Left cardiac atrium (tissue), 4 donors: Measurements from ENCODE around the gene MTF2. TPM values are rescaled to one million over a fixed set of nuclear protein-coding genes. Genes with fewer than 3 reads are reported as not detected.
"Not testable (repeated sequence)": the region's sequence is repeated elsewhere in the genome, so short reads cannot be mapped to it uniquely, and the experiment has no call there.

Experiments
- ATAC-seq, 2 donors: fragments of 200-7000 bp; cut with Tn5 transposase; one replicate each; pipeline ENCODE4 v1.9.1; 2020; ENCODE audit warnings: mild to moderate bottlenecking in 2 of 2, moderate library complexity in 2 of 2
- DNase-seq: peaks from one replicate; pipeline ENCODE4 v3.0.0-alpha.2; 2020
- intact Hi-C, 2 donors: fragments of 100-400 bp; cut with DNase I; formaldehyde crosslinking; loops; one replicate each; pipeline versions ENCODE4 v1.14.1 to v1.15.1; 2022 to 2023
- long read RNA-seq: library from polyadenylated mRNA; unstranded; transcript quantifications from one replicate; pipeline ENCODE4 v2.0.0, GENCODE V29; 2021
- total RNA-seq, 2 donors: library from RNA; stranded (reverse); fragmentation: NEBNext Ultra II Directional; extraction: Animal tissue kit (Norgen Biotek cat#: 25700); gene quantifications; one replicate each; pipeline ENCODE4 v1.2.1, GENCODE V29; 2021
- donor health status: DM: no; HTN: yes; CAD: no.
- donor health status: DM: no; HTN: yes; CAD: no; lungs with severe emphysema.
- donor health status: DM: yes; HTN: yes; CAD: no.
- donor health status: Dilated cardiomyopathy.

Gene MTF2
- 10 to 100 TPM; 10.1 to 10.2 TPM for total RNA-seq
- long read RNA-seq, full-length matches to known transcripts = 3 of 11 reads
- long read RNA-seq, partial matches to known transcripts = 5 of 11 reads
- long read RNA-seq, other reads (novel, unspliced or antisense) = 3 of 11 reads

- DNase-seq (peak; percentile 95), ATAC-seq (peak; percentile 97 to 98)
- intact Hi-C loops = no loop called here
Observed at GRCh38 chr1:93078986-93079654, at the start of gene MTF2. Gene MTF2 (plus strand): TSS chr1:93079283. CDS start chr1:93079527, 244 bp downstream.

- intact Hi-C loops = no loop called here
Observed at GRCh38 chr1:93029317-93029716, 49.8 kb upstream of the MTF2 start.

GRCh38 chr1:93030191-93030590 is 48.9 kb upstream of the MTF2 start:
- intact Hi-C loops, DNase-seq, ATAC-seq: not testable (repeated sequence)

More at GRCh38 chr1:93029317-93029716, 49.8 kb upstream of the MTF2 start:
- no peak for ATAC-seq
- DNase-seq = no peak

- no peak for ATAC-seq
- intact Hi-C loops = no loop called here
- no peak for DNase-seq
Observed at GRCh38 chr1:93031711-93032110, 47.4 kb upstream of the MTF2 start.

- ATAC-seq (no peak), DNase-seq (no peak)
- intact Hi-C loops = no loop called here
Observed at GRCh38 chr1:93033029-93033428, 46.1 kb upstream of the MTF2 start.

- intact Hi-C loops = no loop called here
- DNase-seq (no peak), ATAC-seq (peak in 1 of 2 donors; percentile 63)
Observed at GRCh38 chr1:93033785-93034184, 45.3 kb upstream of the MTF2 start.

- DNase-seq (no peak), ATAC-seq (no peak)
- intact Hi-C loops = no loop called here
Observed at GRCh38 chr1:93034397-93034796, 44.7 kb upstream of the MTF2 start.

GRCh38 chr1:93036672-93037071 is 42.4 kb upstream of the MTF2 start:
- intact Hi-C loops = no loop called here
- DNase-seq = no peak
- ATAC-seq = no peak

GRCh38 chr1:93042187-93043056 is 36.7 kb upstream of the MTF2 start:
- ATAC-seq (no peak), DNase-seq (no peak)
- intact Hi-C loops = no loop called here

- intact Hi-C loops = no loop called here
- DNase-seq (no peak), ATAC-seq (no peak)
Observed at GRCh38 chr1:93043057-93043557, 36.0 kb upstream of the MTF2 start.

GRCh38 chr1:93047618-93048017 is 31.5 kb upstream of the MTF2 start:
- no peak for DNase-seq
- intact Hi-C loops = no loop called here
- ATAC-seq = no peak

- ATAC-seq = no peak
- intact Hi-C loops = no loop called here
- DNase-seq = no peak
Observed at GRCh38 chr1:93051961-93052360, 27.1 kb upstream of the MTF2 start.

- intact Hi-C loops = no loop called here
- no peak for ATAC-seq
- DNase-seq = no peak
Observed at GRCh38 chr1:93056214-93056613, 22.9 kb upstream of the MTF2 start.

- DNase-seq (no peak), ATAC-seq (no peak)
- intact Hi-C loops = no loop called here
Observed at GRCh38 chr1:93056649-93057048, 22.4 kb upstream of the MTF2 start.

GRCh38 chr1:93061895-93062792 is 16.9 kb upstream of the MTF2 start:
- intact Hi-C loops = loop anchor here in 1 of 2 donors (2.0 kb wide), 1 partner anchor 205 kb away; no protein-coding TSS in a partner anchor
- ATAC-seq (peak in 1 of 2 donors; percentile 61), DNase-seq (peak; percentile 25)

- no peak for ATAC-seq
- DNase-seq = no peak
- intact Hi-C loops = no loop called here
Observed at GRCh38 chr1:93076268-93076667, 2.8 kb upstream of the MTF2 start.

- ATAC-seq = no peak
- no peak for DNase-seq
- intact Hi-C loops = no loop called here
Observed at GRCh38 chr1:93078203-93078602, 880 bp upstream of the MTF2 start.

- DNase-seq (no peak), ATAC-seq (no peak)
- intact Hi-C loops = no loop called here
Observed at GRCh38 chr1:93078638-93078985, 471 bp upstream of the MTF2 start.

GRCh38 chr1:93079685-93080141 is 630 bp downstream of the MTF2 start:
- intact Hi-C loops = loop anchor here in 1 of 2 donors (10.0 kb wide), 1 partner anchor 95 kb away; no protein-coding TSS in a partner anchor
- ATAC-seq (peak; percentile 4 to 33), DNase-seq (peak; percentile 26)
